Transverse colon (tissue), 3 donors: ENCODE results near the gene ZNF177.

Source experiments
- EP300 ChIP-seq: sonication (generic); formaldehyde crosslinking; IDR thresholded peaks from one replicate; pipeline ENCODE4 v1.6.1; 2017; ENCODE audit warnings: antibody characterized with exemption, low read depth
- POLR2A ChIP-seq: fragments of 450-650 bp; IDR thresholded peaks from one replicate; pipeline ENCODE4 v1.6.1; 2016; ENCODE audit warnings: antibody characterized with exemption, mild to moderate bottlenecking, moderate library complexity
- TF ChIP-seq, protein P1 (sequence below), 5 experiments: fragments of 200-600 bp in 3 of 5; fragments of 450-650 bp in 2 of 5; sonication (generic) in 3 of 5; IDR thresholded peaks; 1 replicate in 2 of 5; 2 replicates in 3 of 5; pipeline ENCODE4 v1.5.1; 2016 to 2017; ENCODE audit warnings: antibody characterized with exemption in 5 of 5, inconsistent platforms in 3 of 5, mild to moderate bottlenecking in 2 of 5, moderate library complexity in 1 of 5

DNA sequence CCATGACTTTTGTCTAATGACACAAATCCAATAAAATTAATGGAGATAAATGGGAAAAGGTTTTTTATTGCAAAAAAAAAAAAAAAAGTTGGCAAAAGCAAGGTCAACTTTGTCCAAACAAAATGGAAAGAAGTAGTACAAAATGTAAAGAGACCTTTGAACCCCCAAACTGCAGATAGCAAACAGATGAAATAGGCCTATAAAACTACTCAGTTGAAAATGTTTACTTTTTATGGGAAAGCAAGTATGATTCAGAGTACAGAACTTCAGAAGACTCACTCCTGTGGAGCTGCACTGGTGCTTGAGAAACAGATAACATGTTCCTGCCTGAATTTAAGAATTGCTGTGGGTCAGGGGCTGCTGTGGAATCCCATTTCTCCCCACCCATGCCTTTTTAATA lies 9.8 kb upstream of the ZNF177 start:
- TF ChIP-seq, protein P1, sequence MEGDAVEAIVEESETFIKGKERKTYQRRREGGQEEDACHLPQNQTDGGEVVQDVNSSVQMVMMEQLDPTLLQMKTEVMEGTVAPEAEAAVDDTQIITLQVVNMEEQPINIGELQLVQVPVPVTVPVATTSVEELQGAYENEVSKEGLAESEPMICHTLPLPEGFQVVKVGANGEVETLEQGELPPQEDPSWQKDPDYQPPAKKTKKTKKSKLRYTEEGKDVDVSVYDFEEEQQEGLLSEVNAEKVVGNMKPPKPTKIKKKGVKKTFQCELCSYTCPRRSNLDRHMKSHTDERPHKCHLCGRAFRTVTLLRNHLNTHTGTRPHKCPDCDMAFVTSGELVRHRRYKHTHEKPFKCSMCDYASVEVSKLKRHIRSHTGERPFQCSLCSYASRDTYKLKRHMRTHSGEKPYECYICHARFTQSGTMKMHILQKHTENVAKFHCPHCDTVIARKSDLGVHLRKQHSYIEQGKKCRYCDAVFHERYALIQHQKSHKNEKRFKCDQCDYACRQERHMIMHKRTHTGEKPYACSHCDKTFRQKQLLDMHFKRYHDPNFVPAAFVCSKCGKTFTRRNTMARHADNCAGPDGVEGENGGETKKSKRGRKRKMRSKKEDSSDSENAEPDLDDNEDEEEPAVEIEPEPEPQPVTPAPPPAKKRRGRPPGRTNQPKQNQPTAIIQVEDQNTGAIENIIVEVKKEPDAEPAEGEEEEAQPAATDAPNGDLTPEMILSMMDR (IDR thresholded peaks at IDR 0.05) = no peak
- no peak for TF ChIP-seq POLR2A
- TF ChIP-seq EP300 = no peak
